ENCODE results near the gene DGKG. TPM values are rescaled to one million over a fixed set of nuclear protein-coding genes. Genes with fewer than 3 reads are reported as not detected.

DGKG gene
- polyA plus RNA-seq, 1 of the 3 experiments (the other 2 are of a cell fraction), result 0.12 TPM

- no peaks in the 10 kb centered on the region for H3K4me1 ChIP-seq (ENCODE audit: control insufficient read depth in 1 of 2, insufficient read depth in 2 of 2, low read depth in 1 of 2, low read length in 1 of 2)
- H2AFZ ChIP-seq (ENCODE audit: low read depth), result no peak overlapping the region
- DNase-seq, result no peak
- 56% methylated on average over 6 of the region's 6 CpGs for WGBS (ENCODE audit: low lambda C conversion rate)
- no peaks in the 10 kb centered on the region for H3F3A ChIP-seq (replicated peaks; ENCODE audit: insufficient read depth)
- ChIA-PET CTCF (interaction anchor here (1.0 kb wide), 1 partner anchor 272 kb away, joined by 3 read pairs; no protein-coding TSS in a partner anchor), POLR2A (no interaction called here)
- no peaks in the 10 kb centered on the region for H3K36me3 ChIP-seq (replicated peaks in 1 of 2; ENCODE audit: control insufficient read depth in 1 of 2, insufficient read depth in 2 of 2, low read length in 1 of 2)
- no peak overlapping the region for H3K4me3 ChIP-seq (ENCODE audit: low read depth in 2 of 2, low read length in 1 of 2)
- H3K79me2 ChIP-seq (ENCODE audit: insufficient read depth), result no peaks in the 10 kb centered on the region
- H3K9me2 ChIP-seq, result no peaks in the 10 kb centered on the region
- H3K27me3 ChIP-seq (ENCODE audit: insufficient read depth), result peaks cover 6% of the 10 kb centered on the region; the same call in 1 of the 2 replicates
- no peak for TF ChIP-seq TEAD4 (IDR thresholded peaks at IDR 0.05; ENCODE audit: borderline replicate concordance, insufficient read depth)
- no peak for TF ChIP-seq RAD21 (IDR thresholded peaks at IDR 0.05; ENCODE audit: low read length)
- TF ChIP-seq MXI1 (IDR thresholded peaks at IDR 0.05; ENCODE audit: low read depth, low read length), result no peak
- no peak for TF ChIP-seq CTCF (IDR thresholded peaks at IDR 0.05)
- no peak for TF ChIP-seq USF2 (IDR thresholded peaks at IDR 0.05; ENCODE audit: borderline replicate concordance, low read depth, low read length)
- no peak for TF ChIP-seq FOXM1 (IDR thresholded peaks at IDR 0.05; ENCODE audit: low read depth)
- no peak for TF ChIP-seq MAX (IDR thresholded peaks at IDR 0.05; ENCODE audit: low read depth)
- TF ChIP-seq FOXJ3 (CRISPR knock-in tag; IDR thresholded peaks at IDR 0.05), result no peak
- TF ChIP-seq ELF1 (IDR thresholded peaks at IDR 0.05), result no peak
- TF ChIP-seq JUND (IDR thresholded peaks at IDR 0.05), result no peak
- no peak for TF ChIP-seq NRF1 (IDR thresholded peaks at IDR 0.05; ENCODE audit: low read depth, low read length)
- TF ChIP-seq PBX3 (IDR thresholded peaks at IDR 0.05), result no peak
- no peak for TF ChIP-seq EP300 (IDR thresholded peaks at IDR 0.05; ENCODE audit: borderline replicate concordance in 1 of 2, low read depth in 1 of 2, low read length in 1 of 2)
- TF ChIP-seq SIN3A (IDR thresholded peaks at IDR 0.05; ENCODE audit: borderline replicate concordance, low read depth, low read length), result no peak
- TF ChIP-seq CHD2 (IDR thresholded peaks at IDR 0.05; ENCODE audit: low read length, partially characterized antibody), result no peak
- H4K20me1 ChIP-seq (ENCODE audit: insufficient read depth), result no peaks in the 10 kb centered on the region
- no peak overlapping the region for H3K27ac ChIP-seq (ENCODE audit: low read depth in 2 of 2, low read length in 1 of 2)
- no peak overlapping the region for H3K9ac ChIP-seq
- no peak overlapping the region for H3K4me2 ChIP-seq
- no peaks in the 10 kb centered on the region for H3K9me3 ChIP-seq
These were observed 94.3 kb downstream of the DGKG start for GRCh38 chr3:186267758-186268157.
